Measurements from ENCODE around the gene TOR4A. TPM values are rescaled to one million over a fixed set of nuclear protein-coding genes. Genes with fewer than 3 reads are reported as not detected.

Gene TOR4A
- total and polyA plus RNA-seq, 10 of the 15 experiments (the other 5 are each of a cell fraction or from before 2014, with no cell fraction given), result 2.0 to 19.9 (median 3.7) TPM

- H3K27me3 ChIP-seq (replicated peaks in 1 of 2; ENCODE audit: control insufficient read depth in 2 of 2, insufficient read depth in 2 of 2, low read length in 1 of 2), result no peaks in the 10 kb centered on the region; a peak in 1 of 4 replicates
- H3K36me3 ChIP-seq (ENCODE audit: control insufficient read depth in 2 of 2, insufficient read depth in 2 of 2, low read length in 1 of 2), result no peaks in the 10 kb centered on the region
- ATAC-seq (no peak), DNase-seq (ENCODE audit: low read depth, low spot score) (no peak), FAIRE-seq (no peak)
- no peak overlapping the region for H3K27ac ChIP-seq (ENCODE audit: control insufficient read depth, insufficient read depth)
- H3K79me2 ChIP-seq (ENCODE audit: control insufficient read depth, insufficient read depth, low read length), result no peaks in the 10 kb centered on the region
- peaks cover 2% of the 10 kb centered on the region; the same call in 2 of the 3 replicates for H3K9me3 ChIP-seq (replicated peaks; ENCODE audit: control insufficient read depth, insufficient read depth, low read length)
- H3K9ac ChIP-seq (ENCODE audit: control insufficient read depth, insufficient read depth, low read length), result no peak overlapping the region
- ChIA-PET CTCF (interaction anchor here (0.7 kb wide), 1 partner anchor 152 kb away, joined by 5 read pairs; no protein-coding TSS in a partner anchor), RAD21 (ENCODE audit: unreplicated experiment) (interaction anchor here (0.7 kb wide), 1 partner anchor 76 kb away, joined by 7 read pairs; no protein-coding TSS in a partner anchor), SMC1A (ENCODE audit: uncharacterized antibody, unreplicated experiment) (interaction anchor here (0.6 kb wide), 1 partner anchor 148 kb away, joined by 3 read pairs; no protein-coding TSS in a partner anchor), POLR2A (interaction anchor here (1.4 kb wide), 1 partner anchor 53 kb away, joined by 4 read pairs; the partner anchor contains the start of gene TUBB4B)
- BruUV-seq (replicated peaks), result no TSS peak
- in situ Hi-C loops (cut with MboI), result loop anchor here (5.0 kb wide), 3 partner anchors 114 to 234 kb away; no protein-coding TSS in a partner anchor
- H4K20me1 ChIP-seq (ENCODE audit: control insufficient read depth, insufficient read depth), result no peaks in the 10 kb centered on the region
- WGBS (ENCODE audit: insufficient coverage, insufficient replicate concordance, low lambda C conversion rate, missing lambda C conversion rate), result 83% methylated on average over 29 of the region's 29 CpGs
- peaks cover under 1% of the 10 kb centered on the region for H3K4me1 ChIP-seq (ENCODE audit: control insufficient read depth, insufficient read depth, low read length)
- H2AFZ ChIP-seq (ENCODE audit: control insufficient read depth, low read depth, low read length), result no peak overlapping the region
- TF ChIP-seq SUZ12 (IDR thresholded peaks at IDR 0.05; ENCODE audit: unreplicated experiment) (no peak), FOXM1 (IDR thresholded peaks at IDR 0.05; ENCODE audit: low read depth, low read length) (no peak), BACH1 (IDR thresholded peaks at IDR 0.05; ENCODE audit: borderline replicate concordance) (no peak), FOXK2 (IDR thresholded peaks at IDR 0.05) (no peak), CBFB (IDR thresholded peaks at IDR 0.05; ENCODE audit: low read depth) (no peak), FOS (IDR thresholded peaks at IDR 0.05; ENCODE audit: borderline replicate concordance, extremely low read depth, insufficient read length) (no peak), TAF1 (IDR thresholded peaks at IDR 0.05; ENCODE audit: borderline replicate concordance, low read depth, low read length) (no peak), POU2F2 (IDR thresholded peaks at IDR 0.05; ENCODE audit: borderline replicate concordance, low read depth, low read length) (no peak), ZNF622 (IDR thresholded peaks at IDR 0.05) (no peak), NFYB (IDR thresholded peaks at IDR 0.05; ENCODE audit: insufficient read depth, low read depth, low read length) (no peak), EED (IDR thresholded peaks at IDR 0.05; ENCODE audit: low read depth) (no peak), BCL11A (IDR thresholded peaks at IDR 0.05; ENCODE audit: low read depth, low read length) (no peak), RFX5 (IDR thresholded peaks at IDR 0.05; ENCODE audit: low read depth, low read length) (no peak), ASH2L (IDR thresholded peaks at IDR 0.05; ENCODE audit: borderline replicate concordance, low read depth) (no peak)
- TF ChIP-seq, protein P1, sequence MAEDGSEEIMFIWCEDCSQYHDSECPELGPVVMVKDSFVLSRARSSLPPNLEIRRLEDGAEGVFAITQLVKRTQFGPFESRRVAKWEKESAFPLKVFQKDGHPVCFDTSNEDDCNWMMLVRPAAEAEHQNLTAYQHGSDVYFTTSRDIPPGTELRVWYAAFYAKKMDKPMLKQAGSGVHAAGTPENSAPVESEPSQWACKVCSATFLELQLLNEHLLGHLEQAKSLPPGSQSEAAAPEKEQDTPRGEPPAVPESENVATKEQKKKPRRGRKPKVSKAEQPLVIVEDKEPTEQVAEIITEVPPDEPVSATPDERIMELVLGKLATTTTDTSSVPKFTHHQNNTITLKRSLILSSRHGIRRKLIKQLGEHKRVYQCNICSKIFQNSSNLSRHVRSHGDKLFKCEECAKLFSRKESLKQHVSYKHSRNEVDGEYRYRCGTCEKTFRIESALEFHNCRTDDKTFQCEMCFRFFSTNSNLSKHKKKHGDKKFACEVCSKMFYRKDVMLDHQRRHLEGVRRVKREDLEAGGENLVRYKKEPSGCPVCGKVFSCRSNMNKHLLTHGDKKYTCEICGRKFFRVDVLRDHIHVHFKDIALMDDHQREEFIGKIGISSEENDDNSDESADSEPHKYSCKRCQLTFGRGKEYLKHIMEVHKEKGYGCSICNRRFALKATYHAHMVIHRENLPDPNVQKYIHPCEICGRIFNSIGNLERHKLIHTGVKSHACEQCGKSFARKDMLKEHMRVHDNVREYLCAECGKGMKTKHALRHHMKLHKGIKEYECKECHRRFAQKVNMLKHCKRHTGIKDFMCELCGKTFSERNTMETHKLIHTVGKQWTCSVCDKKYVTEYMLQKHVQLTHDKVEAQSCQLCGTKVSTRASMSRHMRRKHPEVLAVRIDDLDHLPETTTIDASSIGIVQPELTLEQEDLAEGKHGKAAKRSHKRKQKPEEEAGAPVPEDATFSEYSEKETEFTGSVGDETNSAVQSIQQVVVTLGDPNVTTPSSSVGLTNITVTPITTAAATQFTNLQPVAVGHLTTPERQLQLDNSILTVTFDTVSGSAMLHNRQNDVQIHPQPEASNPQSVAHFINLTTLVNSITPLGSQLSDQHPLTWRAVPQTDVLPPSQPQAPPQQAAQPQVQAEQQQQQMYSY (CRISPR knock-in tag; IDR thresholded peaks at IDR 0.05), result no peak
- H3K4me3 ChIP-seq, result no peak overlapping the region
- intact Hi-C loops (cut with micrococcal nuclease; ENCODE audit: unreplicated experiment), result loop anchor here (2.0 to 10.0 kb wide), 2 partner anchors 151 to 231 kb away; no protein-coding TSS in a partner anchor
- H3K4me2 ChIP-seq (ENCODE audit: control insufficient read depth, insufficient read depth), result no peak overlapping the region
These were observed 16.1 kb downstream of the TOR4A start for GRCh38 chr9:137293482-137294090.

Data from GM12878 (cell line).